Neural progenitor cell (in vitro differentiated cells): Measurements from ENCODE around the gene GPLD1.

Experiments
- EZH2phosphoT487 ChIP-seq: fragments of 200-600 bp; sonication (generic); IDR thresholded peaks from 2 replicates; pipeline ENCODE4 v1.6.1; 2017; ENCODE audit warnings: antibody characterized with exemption
- TF ChIP-seq, protein P1 (sequence below): fragments of 200-600 bp; sonication (generic); IDR thresholded peaks from 2 replicates; pipeline ENCODE4 v1.5.1; 2017; ENCODE audit warnings: antibody characterized with exemption, mild to moderate bottlenecking

DNA sequence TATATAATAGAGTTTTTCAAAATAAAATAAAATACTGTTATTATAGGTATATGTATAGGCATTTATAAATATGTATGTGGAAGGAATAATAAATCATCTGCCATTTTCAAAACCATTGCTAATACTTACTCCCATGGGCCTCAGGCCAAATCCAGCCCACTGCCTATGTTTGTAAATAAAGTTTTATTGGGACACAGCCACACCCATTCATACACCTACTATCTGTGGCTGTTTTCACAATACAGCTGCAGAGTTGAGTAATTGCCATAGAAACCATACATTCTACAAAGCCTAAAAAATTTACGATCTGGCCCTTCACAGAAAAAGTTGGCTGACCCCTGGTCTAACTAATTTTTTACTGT, 14.9 kb upstream of the GPLD1 start:
- TF ChIP-seq, protein P1, sequence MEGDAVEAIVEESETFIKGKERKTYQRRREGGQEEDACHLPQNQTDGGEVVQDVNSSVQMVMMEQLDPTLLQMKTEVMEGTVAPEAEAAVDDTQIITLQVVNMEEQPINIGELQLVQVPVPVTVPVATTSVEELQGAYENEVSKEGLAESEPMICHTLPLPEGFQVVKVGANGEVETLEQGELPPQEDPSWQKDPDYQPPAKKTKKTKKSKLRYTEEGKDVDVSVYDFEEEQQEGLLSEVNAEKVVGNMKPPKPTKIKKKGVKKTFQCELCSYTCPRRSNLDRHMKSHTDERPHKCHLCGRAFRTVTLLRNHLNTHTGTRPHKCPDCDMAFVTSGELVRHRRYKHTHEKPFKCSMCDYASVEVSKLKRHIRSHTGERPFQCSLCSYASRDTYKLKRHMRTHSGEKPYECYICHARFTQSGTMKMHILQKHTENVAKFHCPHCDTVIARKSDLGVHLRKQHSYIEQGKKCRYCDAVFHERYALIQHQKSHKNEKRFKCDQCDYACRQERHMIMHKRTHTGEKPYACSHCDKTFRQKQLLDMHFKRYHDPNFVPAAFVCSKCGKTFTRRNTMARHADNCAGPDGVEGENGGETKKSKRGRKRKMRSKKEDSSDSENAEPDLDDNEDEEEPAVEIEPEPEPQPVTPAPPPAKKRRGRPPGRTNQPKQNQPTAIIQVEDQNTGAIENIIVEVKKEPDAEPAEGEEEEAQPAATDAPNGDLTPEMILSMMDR: no peak
- no peak for TF ChIP-seq EZH2phosphoT487
